Superior temporal gyrus (tissue), 1 donor: ENCODE data around the gene PRR23B.
"Not testable (repeated sequence)": the region's sequence is repeated elsewhere in the genome, so short reads cannot be mapped to it uniquely, and the experiment has no call there.

Experiments
- DNase-seq: peaks from one replicate; pipeline ENCODE4 v3.0.0-alpha.2; 2016; ENCODE audit errors: extremely low spot score

PRR23B gene

DNA sequence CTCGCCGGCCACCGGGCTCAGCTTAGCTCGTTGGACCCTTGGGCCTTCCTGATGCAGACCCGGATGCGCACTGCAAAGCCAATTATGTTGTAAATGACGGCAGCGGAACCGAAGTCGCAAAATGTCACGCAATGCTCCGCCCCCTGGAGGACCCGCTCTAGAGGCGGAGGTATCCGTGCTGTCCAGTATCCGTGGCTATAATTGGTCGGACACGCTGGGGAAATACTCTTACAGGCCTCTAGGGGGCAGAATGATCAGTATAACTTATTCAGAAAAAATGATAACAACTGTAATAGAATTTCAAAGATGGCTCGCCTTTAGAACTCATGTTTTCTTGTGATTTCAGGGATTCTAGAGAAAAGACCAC lies at the start of gene PRR23B:
Gene PRR23B (minus strand): TSS at position 59 of the 367 bp plus-strand sequence. CDS start 265 bp downstream, outside the sequence.
- DNase-seq = no peak

DNA sequence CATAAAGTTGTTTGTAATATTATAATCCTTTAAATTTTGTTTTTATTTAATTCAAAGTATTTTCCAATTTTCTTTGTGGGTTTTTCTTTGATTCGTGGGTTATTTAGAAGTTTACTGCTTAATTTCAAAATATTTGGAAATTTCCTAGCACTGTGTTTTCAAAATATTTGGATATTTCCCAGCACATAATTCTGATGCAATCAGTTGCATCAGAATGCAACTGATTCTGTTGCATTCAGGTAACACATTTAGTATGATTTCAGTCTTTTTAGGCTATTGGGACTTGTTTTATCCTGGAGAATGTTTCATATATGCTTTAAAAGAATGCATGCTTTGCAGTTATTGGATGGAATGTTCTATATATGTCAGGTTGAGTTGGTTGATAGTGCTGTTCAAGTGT lies 42.2 kb upstream of the PRR23B start:
- DNase-seq = no peak

DNA sequence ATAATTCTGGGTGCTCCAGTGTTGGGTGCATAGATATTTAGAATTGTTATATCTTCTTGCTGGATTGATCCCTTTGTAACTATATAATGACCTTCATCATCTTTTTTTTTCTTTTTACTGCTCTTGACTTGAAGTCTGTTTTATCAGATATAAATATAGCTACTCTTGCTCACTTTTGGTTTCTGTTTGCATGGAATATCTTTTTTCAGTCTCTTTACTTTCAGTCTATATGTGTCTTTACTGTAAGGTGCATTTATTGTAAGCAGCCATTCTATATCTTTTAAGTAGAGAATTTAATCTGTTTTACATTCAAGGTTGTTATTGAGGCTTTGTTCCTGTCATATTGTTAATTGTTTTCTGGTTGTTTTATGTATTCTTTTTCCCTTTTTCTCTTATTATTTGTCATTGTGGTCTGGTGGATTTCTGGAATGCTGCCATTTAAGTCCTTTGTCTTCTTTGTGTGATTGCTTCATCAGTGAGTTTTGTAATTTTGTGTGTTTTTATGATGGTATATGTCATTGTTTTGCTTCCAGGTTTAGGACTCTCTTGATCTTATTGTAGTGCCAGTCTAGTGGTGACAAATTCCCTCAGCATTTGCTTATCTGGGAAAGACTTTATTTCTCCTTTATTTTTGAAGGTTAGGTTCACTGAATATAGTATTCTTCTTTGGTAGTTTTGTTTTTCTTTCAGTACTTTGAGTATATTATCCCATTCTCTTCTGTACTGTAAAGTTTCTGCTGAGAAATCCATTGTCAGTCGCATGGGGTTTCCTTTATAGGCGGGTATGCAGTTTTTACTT lies 32.3 kb upstream of the PRR23B start:
- no peak for DNase-seq

GRCh38 chr3:139044366-139045210 lies 23.9 kb upstream of the PRR23B start, which contains the start of gene PRR23C:
TSS of gene PRR23C (minus strand) at chr3:139044892. CDS start at chr3:139044620, 272 bp downstream.
- no peak for DNase-seq

DNA sequence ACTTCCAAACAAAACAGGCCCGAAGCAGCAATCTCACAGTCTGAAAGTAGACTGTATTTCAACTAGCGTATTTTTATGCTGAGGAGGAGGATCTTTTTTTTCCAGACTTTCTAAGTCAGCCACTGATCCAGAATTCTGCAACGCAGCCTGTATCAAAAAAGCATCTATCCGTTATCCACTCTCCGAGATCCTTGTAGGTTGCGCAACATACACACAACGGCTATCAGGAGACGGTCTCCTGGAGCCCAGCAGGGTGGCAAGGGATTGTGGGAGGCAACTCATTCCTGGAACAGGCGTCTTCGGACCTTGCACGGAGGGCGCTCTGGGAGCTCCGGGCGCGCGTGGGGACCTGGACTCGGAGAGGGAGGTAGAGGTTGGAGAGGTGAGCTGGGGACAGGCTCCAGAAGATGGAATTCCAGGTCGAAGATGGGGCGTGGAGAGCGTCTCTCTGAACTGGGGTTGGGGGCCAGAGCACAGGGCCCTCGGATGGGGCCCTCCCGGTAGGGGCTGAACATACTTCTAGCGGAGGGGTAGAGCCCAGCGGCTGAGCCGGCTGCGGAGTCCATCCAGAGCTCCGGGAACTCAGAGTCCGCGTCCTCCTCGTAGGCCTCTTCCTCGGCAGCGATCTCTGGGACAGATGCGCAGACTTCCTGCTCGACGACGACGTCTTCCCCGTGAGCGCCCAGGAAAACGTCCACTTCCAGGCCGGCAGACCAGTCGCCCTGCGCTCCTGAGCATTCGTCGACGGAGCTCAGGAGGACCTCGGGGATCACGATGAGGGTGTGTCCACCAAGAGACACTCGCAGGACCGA lies 23.0 kb upstream of the PRR23B start:
- no peak for DNase-seq

- no peak for DNase-seq
These were observed 16.8 kb upstream of the PRR23B start for GRCh38 chr3:139037478-139037877.

GRCh38 chr3:139032326-139033002 lies 11.7 kb upstream of the PRR23B start:
- no peak for DNase-seq

- not testable (repeated sequence) for DNase-seq
These were observed 9.8 kb upstream of the PRR23B start for GRCh38 chr3:139030576-139030975.

- DNase-seq = no peak
These were observed 4.2 kb upstream of the PRR23B start for GRCh38 chr3:139024968-139025367.

DNA sequence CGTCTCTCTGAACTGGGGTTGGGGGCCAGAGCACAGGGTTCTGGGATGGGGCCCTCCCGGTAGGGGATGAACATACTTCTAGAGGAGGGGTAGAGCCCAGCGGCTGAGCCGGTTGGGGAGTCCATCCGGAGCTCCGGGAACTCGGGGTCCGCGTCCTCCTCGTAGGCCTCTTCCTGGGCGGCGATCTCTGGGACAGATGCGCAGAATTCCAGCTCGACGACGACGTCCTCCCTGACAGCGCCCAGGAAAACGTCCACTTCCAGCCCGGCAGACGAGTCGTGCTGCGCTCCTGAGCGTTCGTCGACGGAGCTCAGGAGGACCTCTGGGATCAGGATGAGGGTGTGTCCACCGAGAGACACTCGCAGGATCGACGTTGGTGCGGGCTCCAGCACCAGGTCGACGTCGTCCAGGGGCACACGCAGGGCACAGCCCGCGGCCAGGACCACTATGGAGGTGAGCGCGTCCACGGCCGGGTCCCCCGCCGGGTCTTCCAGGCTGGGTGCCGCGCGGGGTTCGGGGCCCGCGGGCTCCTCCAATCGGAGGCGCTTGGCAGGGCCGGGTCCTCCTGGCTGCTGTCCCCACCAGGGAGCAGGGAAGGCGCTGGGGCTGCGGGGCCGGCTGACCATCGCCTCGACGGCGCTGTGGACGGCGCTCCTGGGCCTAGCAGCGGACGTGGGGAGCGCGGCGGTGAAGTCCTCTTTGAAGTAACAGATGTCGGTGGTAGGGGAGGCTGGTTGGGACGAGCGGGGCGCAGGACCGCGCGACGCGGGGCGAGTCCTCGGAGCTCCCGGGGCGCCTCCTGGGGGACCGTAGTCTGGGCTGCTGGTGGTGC lies 474 bp downstream of the PRR23B start:
- DNase-seq = no peak

- DNase-seq = no peak
These were observed 4.2 kb downstream of the PRR23B start for GRCh38 chr3:139016430-139017048.

DNA sequence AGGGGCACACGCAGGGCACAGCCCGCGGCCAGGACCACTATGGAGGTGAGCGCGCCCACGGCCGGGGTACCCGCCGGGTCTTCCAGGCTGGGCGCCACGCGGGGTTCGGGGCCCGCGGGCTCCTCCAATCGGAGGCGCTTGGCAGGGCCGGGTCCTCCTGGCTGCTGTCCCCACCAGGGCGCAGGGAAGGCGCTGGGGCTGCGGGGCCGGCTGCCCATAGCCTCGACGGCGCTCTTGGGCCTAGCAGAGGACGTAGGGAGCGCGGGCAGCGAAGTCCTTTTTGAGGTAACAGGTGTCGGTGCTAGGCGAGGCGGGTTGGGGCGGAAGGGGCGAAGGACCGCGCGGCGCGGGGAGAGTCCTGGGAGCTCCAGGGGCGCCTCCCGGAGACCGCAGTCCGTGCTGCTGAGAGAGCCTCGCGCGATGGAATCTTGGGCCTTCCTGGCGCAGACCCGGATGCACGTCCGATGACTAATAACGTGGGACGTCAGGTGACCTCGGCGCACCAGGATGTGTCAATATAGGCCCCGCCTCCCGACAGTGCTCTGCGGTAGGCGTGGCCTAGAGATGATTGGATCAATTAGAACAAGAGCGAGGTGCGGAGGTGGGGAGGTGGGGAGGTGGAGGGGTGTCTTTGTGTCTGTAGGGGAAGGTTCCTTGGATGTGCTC lies 14.5 kb downstream of the PRR23B start, which contains the start of gene PRR23A:
Gene PRR23A (minus strand): TSS at position 218 of the 666 bp plus-strand sequence. CDS start 0 bp downstream, at position 218.
- DNase-seq = no peak

DNA sequence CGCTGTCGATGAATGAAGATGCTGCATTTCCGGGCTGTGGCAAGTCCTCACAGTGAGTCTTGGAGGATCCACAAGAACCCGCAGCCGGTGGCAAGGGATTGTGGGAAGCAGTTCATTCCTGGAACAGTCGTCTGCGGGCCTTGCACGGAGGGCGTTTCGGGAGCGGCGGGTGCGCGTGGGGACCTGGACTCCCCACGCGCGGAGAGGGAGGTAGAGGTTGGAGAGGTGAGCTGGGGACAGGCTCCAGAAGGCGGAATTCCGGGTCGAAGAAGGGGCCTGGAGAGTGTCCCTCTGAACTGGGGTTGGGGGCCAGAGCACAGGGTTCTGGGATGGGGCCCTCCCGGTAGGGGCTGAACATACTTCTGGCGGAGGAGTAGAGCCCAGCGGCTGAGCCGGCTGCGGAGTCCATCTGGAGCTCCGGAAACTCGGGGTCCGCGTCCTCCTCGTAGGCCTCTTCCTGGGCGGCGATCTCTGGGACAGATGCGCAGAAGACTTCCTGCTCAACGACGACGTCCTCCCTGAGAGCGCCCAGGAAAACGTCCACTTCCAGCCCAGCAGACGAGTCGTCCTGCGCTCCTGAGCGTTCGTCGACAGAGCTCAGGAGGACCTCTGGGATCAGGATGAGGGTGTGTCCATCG lies 15.3 kb downstream of the PRR23B start:
- DNase-seq = no peak

DNA sequence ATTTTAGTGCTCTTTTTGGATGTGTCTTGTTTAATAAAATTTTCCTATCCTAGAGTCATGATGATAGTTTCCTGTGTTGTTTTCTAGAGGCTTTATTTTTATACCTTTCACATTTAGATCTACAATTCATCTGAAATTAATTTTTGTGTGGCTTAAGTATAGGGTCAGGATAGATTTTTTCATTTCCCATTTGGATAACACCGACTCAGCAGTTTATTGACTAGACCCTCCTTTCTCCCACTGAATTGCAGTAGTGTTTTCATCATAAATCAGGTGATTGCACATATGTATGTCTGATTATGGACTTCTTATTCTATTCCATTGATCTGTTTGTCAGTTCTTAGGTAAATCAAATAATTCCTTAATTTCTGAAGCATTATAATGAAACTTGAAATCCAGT lies 25.0 kb downstream of the PRR23B start:
- no peak for DNase-seq

GRCh38 chr3:138987181-138987580 lies 33.5 kb downstream of the PRR23B start:
- DNase-seq = no peak

GRCh38 chr3:138985932-138986331 lies 34.8 kb downstream of the PRR23B start:
- no peak for DNase-seq

DNA sequence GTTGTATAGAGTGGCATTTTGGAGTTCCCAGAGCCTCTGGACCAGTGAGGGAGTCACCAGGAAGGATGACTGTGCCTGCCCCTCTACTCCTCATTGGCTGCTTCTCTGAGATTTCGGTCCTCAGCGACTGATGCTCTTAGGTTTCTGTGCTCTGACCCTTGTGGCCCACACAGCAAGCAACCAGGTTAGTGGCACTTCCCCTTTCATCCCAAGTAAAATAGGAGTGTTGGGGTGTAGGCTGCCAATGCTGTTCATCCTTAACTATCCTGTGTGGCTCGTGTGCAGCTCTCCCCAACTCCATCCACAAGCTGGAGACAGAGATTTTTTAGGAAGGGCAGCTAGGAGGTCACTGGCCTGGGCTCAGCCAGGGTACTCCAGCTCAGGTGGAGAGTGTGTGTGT lies 35.9 kb downstream of the PRR23B start:
- no peak for DNase-seq

- DNase-seq = no peak
These were observed 44.7 kb downstream of the PRR23B start for GRCh38 chr3:138976047-138976446.

DNA sequence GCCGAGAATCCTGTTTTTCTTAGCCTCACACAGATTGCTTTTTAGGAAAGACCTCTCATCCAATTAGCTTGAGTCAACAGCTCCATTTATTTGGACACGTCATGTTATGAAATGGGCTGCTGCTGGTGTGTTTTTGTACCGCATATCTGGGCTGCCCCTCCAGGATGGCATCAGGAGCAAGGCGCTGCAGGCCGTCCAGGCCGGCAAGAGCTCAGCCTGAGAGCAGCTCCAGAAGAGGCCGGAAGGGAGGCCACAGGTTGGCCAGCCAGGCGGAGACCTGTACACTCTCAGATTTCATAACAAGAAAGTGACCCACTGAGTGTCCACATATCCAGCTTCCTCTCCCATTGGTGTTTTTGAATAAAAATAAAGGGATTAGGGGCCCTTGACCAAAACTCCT lies 45.4 kb downstream of the PRR23B start:
- DNase-seq = no peak
